ENCODE results near the gene CHST13.

DNA sequence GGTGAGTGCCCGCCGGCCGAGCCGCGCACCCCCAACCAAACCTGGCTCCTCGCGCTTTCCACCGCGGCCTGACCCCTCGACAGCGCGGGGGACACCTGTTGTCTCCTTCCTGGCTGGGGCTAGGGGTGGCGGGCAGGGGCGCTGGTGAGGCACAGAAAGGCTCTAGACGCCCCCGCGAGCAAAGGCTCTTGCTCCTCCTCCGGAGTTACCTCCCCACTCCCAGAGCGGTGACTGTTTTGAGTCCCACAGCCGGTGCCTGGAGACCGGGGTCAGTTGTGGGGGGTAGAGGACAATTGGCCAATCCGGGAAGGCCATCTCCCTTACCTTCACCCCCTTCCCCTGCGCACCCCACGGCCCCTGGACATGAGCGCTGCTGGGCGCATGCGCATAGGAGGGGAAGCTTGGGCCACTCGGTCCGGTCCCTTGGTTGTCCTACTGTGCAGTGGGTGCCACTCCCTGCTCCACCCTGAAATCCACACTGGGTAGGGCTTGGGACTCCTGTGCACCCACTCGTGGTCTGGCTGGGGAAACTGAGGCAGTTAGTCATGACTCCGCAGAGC is 554 bp downstream of the CHST13 start:
- TF ChIP-seq, protein P1, sequence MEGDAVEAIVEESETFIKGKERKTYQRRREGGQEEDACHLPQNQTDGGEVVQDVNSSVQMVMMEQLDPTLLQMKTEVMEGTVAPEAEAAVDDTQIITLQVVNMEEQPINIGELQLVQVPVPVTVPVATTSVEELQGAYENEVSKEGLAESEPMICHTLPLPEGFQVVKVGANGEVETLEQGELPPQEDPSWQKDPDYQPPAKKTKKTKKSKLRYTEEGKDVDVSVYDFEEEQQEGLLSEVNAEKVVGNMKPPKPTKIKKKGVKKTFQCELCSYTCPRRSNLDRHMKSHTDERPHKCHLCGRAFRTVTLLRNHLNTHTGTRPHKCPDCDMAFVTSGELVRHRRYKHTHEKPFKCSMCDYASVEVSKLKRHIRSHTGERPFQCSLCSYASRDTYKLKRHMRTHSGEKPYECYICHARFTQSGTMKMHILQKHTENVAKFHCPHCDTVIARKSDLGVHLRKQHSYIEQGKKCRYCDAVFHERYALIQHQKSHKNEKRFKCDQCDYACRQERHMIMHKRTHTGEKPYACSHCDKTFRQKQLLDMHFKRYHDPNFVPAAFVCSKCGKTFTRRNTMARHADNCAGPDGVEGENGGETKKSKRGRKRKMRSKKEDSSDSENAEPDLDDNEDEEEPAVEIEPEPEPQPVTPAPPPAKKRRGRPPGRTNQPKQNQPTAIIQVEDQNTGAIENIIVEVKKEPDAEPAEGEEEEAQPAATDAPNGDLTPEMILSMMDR (IDR thresholded peaks at IDR 0.05): no peak
- no peak for TF ChIP-seq POLR2A (IDR thresholded peaks at IDR 0.05)

Measured in sigmoid colon (tissue), 3 donors.